Astrocyte (in vitro differentiated cells and primary cell): ENCODE data around the gene LMNA. TPM values are rescaled to one million over a fixed set of nuclear protein-coding genes. Genes with fewer than 3 reads are reported as not detected.

Experiments used
- DNase-seq: peaks from one replicate; pipeline ENCODE4 v3.0.0-alpha.2; 2010; ENCODE audit warnings: low read depth
- FAIRE-seq: peaks from 2 replicates; lab custom pipeline; 2011; peaks lifted over from hg19 to GRCh38; lab: Jason Lieb, UNC
- H2AFZ ChIP-seq: 2 replicates; pipeline ENCODE4 v1.6.0; 2012; ENCODE audit warnings: low read depth, low read length, inconsistent platforms
- H3K27ac ChIP-seq: 2 replicates; pipeline ENCODE4 v1.5.1; 2011; ENCODE audit warnings: low read depth, low read length, inconsistent platforms
- H3K27me3 ChIP-seq: 2 replicates; pipeline ENCODE4 v1.6.0; 2011; ENCODE audit warnings: low read length, inconsistent platforms; ENCODE audit not compliant: insufficient read depth
- H3K36me3 ChIP-seq: 2 replicates; pipeline ENCODE4 v1.5.1; 2011; ENCODE audit warnings: low read length, inconsistent platforms; ENCODE audit not compliant: insufficient read depth
- H3K4me1 ChIP-seq: 2 replicates; pipeline ENCODE4 v1.5.1; 2011; ENCODE audit warnings: low read length, inconsistent platforms; ENCODE audit not compliant: insufficient read depth
- H3K4me2 ChIP-seq: 2 replicates; pipeline ENCODE4 v1.6.0; 2012; ENCODE audit warnings: low read length, inconsistent platforms
- H3K4me3 ChIP-seq: 2 replicates; pipeline ENCODE4 v1.5.1; 2011; ENCODE audit warnings: low read depth, mild to moderate bottlenecking, low read length, inconsistent platforms; ENCODE audit not compliant: insufficient read depth
- H3K79me2 ChIP-seq: 2 replicates; pipeline ENCODE4 v1.6.0; 2012; ENCODE audit warnings: mild to moderate bottlenecking, low read length, inconsistent platforms; ENCODE audit not compliant: insufficient read depth
- H3K9ac ChIP-seq: 2 replicates; pipeline ENCODE4 v1.6.0; 2012; ENCODE audit warnings: mild to moderate bottlenecking, low read length, inconsistent platforms
- H3K9me3 ChIP-seq: 2 replicates; pipeline ENCODE4 v1.5.1; 2012; ENCODE audit warnings: low read depth, mild to moderate bottlenecking, low read length, inconsistent platforms; ENCODE audit not compliant: insufficient read depth
- H4K20me1 ChIP-seq: 2 replicates; pipeline ENCODE4 v1.6.0; 2012; ENCODE audit warnings: low read length, inconsistent platforms; ENCODE audit not compliant: insufficient read depth
- H3K27ac Mint-ChIP-seq: one replicate; pipeline ENCODE4 v1.8.0; 2021; ENCODE audit warnings: mild to moderate bottlenecking, mixed read lengths; ENCODE audit not compliant: unreplicated experiment
- H3K27me3 Mint-ChIP-seq: one replicate; pipeline ENCODE4 v1.8.0; 2021; ENCODE audit warnings: low read depth, mixed read lengths; ENCODE audit not compliant: unreplicated experiment
- H3K36me3 Mint-ChIP-seq: one replicate; pipeline ENCODE4 v1.8.0; 2021; ENCODE audit warnings: low read depth, mixed read lengths; ENCODE audit not compliant: unreplicated experiment
- H3K4me1 Mint-ChIP-seq: one replicate; pipeline ENCODE4 v1.8.0; 2021; ENCODE audit warnings: low read depth, mixed read lengths; ENCODE audit not compliant: unreplicated experiment
- H3K4me3 Mint-ChIP-seq: one replicate; pipeline ENCODE4 v1.8.0; 2021; ENCODE audit warnings: mild to moderate bottlenecking, moderate library complexity, mixed read lengths; ENCODE audit not compliant: unreplicated experiment
- H3K9me3 Mint-ChIP-seq: one replicate; pipeline ENCODE4 v1.8.0; 2021; ENCODE audit warnings: mild to moderate bottlenecking, mixed read lengths; ENCODE audit not compliant: unreplicated experiment
- CTCF ChIP-seq: IDR thresholded peaks from 2 replicates; pipeline ENCODE4 v1.5.1; 2011; ENCODE audit warnings: low read depth, mild to moderate bottlenecking, inconsistent platforms, low read length, moderate library complexity; ENCODE audit not compliant: insufficient read depth
- EZH2 ChIP-seq: IDR thresholded peaks from 2 replicates; pipeline ENCODE4 v1.6.1; 2012; ENCODE audit warnings: mild to moderate bottlenecking, low read length, inconsistent platforms; ENCODE audit not compliant: insufficient read depth
- total RNA-seq: library from RNA; stranded (reverse); gene quantifications from 2 replicates; pipeline ENCODE4 v1.2.1, GENCODE V29; 2021

LMNA gene
- total RNA-seq, 1 donor from 2014 or later: 464 TPM

- Mint-ChIP-seq H3K27me3 (no peaks in the 10 kb centered on the region), H3K36me3 (peaks cover 9% of the 10 kb centered on the region), H3K4me1 (peaks cover 1% of the 10 kb centered on the region), H3K9me3 (no peaks in the 10 kb centered on the region), H3K27ac (peak overlapping the region; percentile 18), H3K4me3 (no peak overlapping the region)
- H3K4me3 ChIP-seq: no peak overlapping the region
- H3K36me3 ChIP-seq: peaks cover 66% of the 10 kb centered on the region
- H3K27ac ChIP-seq: no peak overlapping the region
- H3K79me2 ChIP-seq: peaks cover 53% of the 10 kb centered on the region
- no peak for TF ChIP-seq CTCF
- no peak for TF ChIP-seq EZH2
- no peaks in the 10 kb centered on the region for H3K9me3 ChIP-seq
- no peak for DNase-seq
- no peak for FAIRE-seq
- peaks cover 89% of the 10 kb centered on the region for H4K20me1 ChIP-seq
- H3K4me1 ChIP-seq: no peaks in the 10 kb centered on the region
- no peak overlapping the region for H3K4me2 ChIP-seq
- no peaks in the 10 kb centered on the region for H3K27me3 ChIP-seq
- no peak overlapping the region for H3K9ac ChIP-seq
- H2AFZ ChIP-seq: no peak overlapping the region
Measured at GRCh38 chr1:156135930-156136871, 21.7 kb downstream of the LMNA start.

GRCh38 chr1:156136970-156137483 is 22.5 kb downstream of the LMNA start:
- Mint-ChIP-seq H3K27me3 (no peaks in the 10 kb centered on the region), H3K9me3 (no peaks in the 10 kb centered on the region), H3K4me3 (no peak overlapping the region), H3K36me3 (peaks cover 9% of the 10 kb centered on the region), H3K4me1 (peaks cover 1% of the 10 kb centered on the region), H3K27ac (no peak overlapping the region)
- Histone ChIP-seq H3K4me2 (no peak overlapping the region), H3K9me3 (no peaks in the 10 kb centered on the region), H3K27ac (no peak overlapping the region), H3K9ac (no peak overlapping the region), H3K79me2 (peaks cover 45% of the 10 kb centered on the region), H3K4me1 (no peaks in the 10 kb centered on the region), H3K27me3 (no peaks in the 10 kb centered on the region), H3K36me3 (peaks cover 57% of the 10 kb centered on the region), H4K20me1 (peaks cover 88% of the 10 kb centered on the region), H2AFZ (no peak overlapping the region), H3K4me3 (no peak overlapping the region)
- TF ChIP-seq EZH2 (no peak), CTCF (no peak)
- DNase-seq (no peak), FAIRE-seq (no peak)
